Activated T-cell treated with anti-CD3 and anti-CD28 coated beads for 24 hours (primary cell): Measurements from ENCODE around the gene PRDX5.
"Not testable (repeated sequence)": the region's sequence is repeated elsewhere in the genome, so short reads cannot be mapped to it uniquely, and the experiment has no call there.

Source experiments
- DNase-seq: peaks from one replicate; pipeline ENCODE4 v3.0.0-alpha.2; 2020; ENCODE audit warnings: low read depth

The PRDX5 gene

GRCh38 chr11:64305691-64306562 is 12.0 kb upstream of the PRDX5 start:
- peak; percentile 62 for DNase-seq

GRCh38 chr11:64306563-64306875 is 11.4 kb upstream of the PRDX5 start:
- DNase-seq = no peak

- DNase-seq = no peak
Observed at GRCh38 chr11:64306876-64307622, 10.9 kb upstream of the PRDX5 start.

GRCh38 chr11:64307795-64308194 is 10.1 kb upstream of the PRDX5 start:
- DNase-seq = not testable (repeated sequence)

GRCh38 chr11:64312947-64313346 is 5.0 kb upstream of the PRDX5 start:
- DNase-seq = no peak

GRCh38 chr11:64313491-64314145 is 4.3 kb upstream of the PRDX5 start:
- no peak for DNase-seq

- DNase-seq = no peak
Observed at GRCh38 chr11:64314146-64314804, 3.6 kb upstream of the PRDX5 start.

GRCh38 chr11:64314805-64315561 is 2.9 kb upstream of the PRDX5 start:
- DNase-seq = no peak

- not testable (repeated sequence) for DNase-seq
Observed at GRCh38 chr11:64315667-64316526, 2.0 kb upstream of the PRDX5 start.

GRCh38 chr11:64316672-64317324 is 1.1 kb upstream of the PRDX5 start:
- DNase-seq = no peak

GRCh38 chr11:64317325-64317960 is 478 bp upstream of the PRDX5 start, which contains the start of gene TRMT112:
Gene TRMT112, minus strand, starts transcription at chr11:64317559. Its CDS starts 33 bp downstream, at chr11:64317526.
- DNase-seq = peak; percentile 97

- no peak for DNase-seq
Observed at GRCh38 chr11:64318766-64319761, 1.1 kb downstream of the PRDX5 start.

- DNase-seq = no peak
Observed at GRCh38 chr11:64320556-64320955, 2.6 kb downstream of the PRDX5 start.

- DNase-seq = no peak
Observed at GRCh38 chr11:64321026-64321425, 3.1 kb downstream of the PRDX5 start.

GRCh38 chr11:64321533-64321932 is 3.6 kb downstream of the PRDX5 start:
- no peak for DNase-seq

- no peak for DNase-seq
Observed at GRCh38 chr11:64322925-64323260, 5.0 kb downstream of the PRDX5 start.

GRCh38 chr11:64323373-64323772 is 5.5 kb downstream of the PRDX5 start:
- no peak for DNase-seq

GRCh38 chr11:64323984-64324383 is 6.1 kb downstream of the PRDX5 start:
- not testable (repeated sequence) for DNase-seq
